AG09309 (cell line): ENCODE measurements around the gene EPHB2.

Source experiments
- DNase-seq: peaks from one replicate; pipeline ENCODE4 v3.0.0-alpha.2; 2010; ENCODE audit warnings: low read depth
- H3K4me3 ChIP-seq: 2 replicates; pipeline ENCODE4 v1.5.1; 2011; ENCODE audit warnings: mild to moderate bottlenecking, low read depth, low read length, moderate library complexity; ENCODE audit not compliant: control insufficient read depth
- CTCF ChIP-seq: IDR thresholded peaks from 2 replicates; pipeline ENCODE4 v1.5.1; 2011; ENCODE audit warnings: mild to moderate bottlenecking, low read depth, low read length, inconsistent platforms; ENCODE audit not compliant: insufficient read depth, control insufficient read depth; ENCODE audit errors: missing control alignments

Gene EPHB2

GRCh38 chr1:22828484-22829308 lies 118.1 kb downstream of the EPHB2 start:
- no peak for TF ChIP-seq CTCF
- DNase-seq: no peak
- no peak overlapping the region for H3K4me3 ChIP-seq

GRCh38 chr1:22829309-22829989 lies 118.8 kb downstream of the EPHB2 start:
- TF ChIP-seq CTCF: no peak
- no peak overlapping the region for H3K4me3 ChIP-seq

GRCh38 chr1:22830041-22830566 lies 119.5 kb downstream of the EPHB2 start:
- no peak for DNase-seq
- no peak overlapping the region for H3K4me3 ChIP-seq
- TF ChIP-seq CTCF: no peak

More at GRCh38 chr1:22829309-22829989, 118.8 kb downstream of the EPHB2 start:
- no peak for DNase-seq

GRCh38 chr1:22830757-22831340 lies 120.2 kb downstream of the EPHB2 start:
- no peak for DNase-seq
- no peak overlapping the region for H3K4me3 ChIP-seq
- no peak for TF ChIP-seq CTCF

- DNase-seq: peak; percentile 81
- no peak for TF ChIP-seq CTCF
Observed at GRCh38 chr1:22831729-22832413, 121.2 kb downstream of the EPHB2 start.

GRCh38 chr1:22832414-22832786 lies 121.8 kb downstream of the EPHB2 start:
- H3K4me3 ChIP-seq: no peak overlapping the region
- TF ChIP-seq CTCF: no peak
- DNase-seq: peak; percentile 14

More at GRCh38 chr1:22831729-22832413, 121.2 kb downstream of the EPHB2 start:
- no peak overlapping the region for H3K4me3 ChIP-seq
